ENCODE results near the gene PSMD2.

The PSMD2 gene

DNA sequence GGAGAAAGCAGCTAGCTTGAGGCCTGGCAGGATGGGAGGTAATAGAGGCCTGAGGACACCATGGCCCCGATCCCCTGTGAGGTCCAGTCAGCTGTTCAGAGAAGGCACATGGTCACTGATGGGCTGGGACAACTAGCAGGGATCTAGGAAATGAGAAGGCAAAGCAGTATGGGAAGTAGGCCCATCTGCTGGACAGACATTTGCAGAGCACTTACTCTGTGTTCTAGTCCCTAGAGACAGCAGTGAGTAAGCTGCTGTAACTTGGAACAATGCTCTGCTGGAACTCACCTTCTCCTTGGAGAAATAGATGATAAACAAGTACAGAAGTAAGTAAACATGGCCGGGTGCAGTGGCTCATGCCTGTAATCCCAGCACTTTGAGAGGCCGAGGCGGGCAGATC is 16.1 kb upstream of the PSMD2 start:
- DNase-seq = no peak

DNA sequence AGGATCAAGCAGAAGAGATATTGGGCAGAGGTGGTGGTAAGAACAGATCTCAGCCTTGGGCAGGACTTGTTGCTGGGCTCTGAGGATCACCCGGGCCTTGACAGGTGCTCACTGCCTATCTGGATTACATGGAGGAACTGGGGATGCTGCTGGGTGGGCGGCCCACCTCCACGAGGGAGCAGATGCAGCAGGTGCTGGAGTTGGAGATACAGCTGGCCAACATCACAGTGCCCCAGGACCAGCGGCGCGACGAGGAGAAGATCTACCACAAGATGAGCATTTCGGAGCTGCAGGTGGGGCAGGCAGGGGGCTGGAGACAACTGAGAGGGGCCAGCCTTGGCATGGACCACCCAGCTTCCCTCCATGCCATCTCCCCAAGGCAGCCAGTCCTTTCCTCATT is 15.4 kb upstream of the PSMD2 start:
- DNase-seq = no peak

- DNase-seq = no peak
Observed at GRCh38 chr3:184284696-184285095, 14.3 kb upstream of the PSMD2 start.

DNA sequence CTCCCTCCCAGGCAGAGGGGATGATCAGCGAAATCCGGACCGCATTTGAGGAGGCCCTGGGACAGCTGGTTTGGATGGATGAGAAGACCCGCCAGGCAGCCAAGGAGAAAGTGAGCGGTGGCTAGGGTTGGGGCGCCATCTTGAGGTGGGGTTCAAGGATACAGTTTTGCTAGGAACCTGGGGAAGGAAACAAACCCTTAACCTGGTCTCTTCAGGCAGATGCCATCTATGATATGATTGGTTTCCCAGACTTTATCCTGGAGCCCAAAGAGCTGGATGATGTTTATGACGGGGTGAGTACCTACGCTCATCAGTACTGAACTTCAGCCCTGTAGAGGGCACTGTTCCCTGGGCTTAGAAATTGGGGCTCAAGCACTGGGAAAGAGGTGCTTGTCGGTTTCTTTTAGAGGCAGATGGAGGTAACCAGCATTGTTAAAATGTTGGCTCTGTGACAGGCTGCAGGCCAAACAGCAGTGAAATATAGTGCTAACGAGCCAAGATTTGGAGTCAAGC is 9.6 kb upstream of the PSMD2 start:
- DNase-seq = peak; percentile 54

DNA sequence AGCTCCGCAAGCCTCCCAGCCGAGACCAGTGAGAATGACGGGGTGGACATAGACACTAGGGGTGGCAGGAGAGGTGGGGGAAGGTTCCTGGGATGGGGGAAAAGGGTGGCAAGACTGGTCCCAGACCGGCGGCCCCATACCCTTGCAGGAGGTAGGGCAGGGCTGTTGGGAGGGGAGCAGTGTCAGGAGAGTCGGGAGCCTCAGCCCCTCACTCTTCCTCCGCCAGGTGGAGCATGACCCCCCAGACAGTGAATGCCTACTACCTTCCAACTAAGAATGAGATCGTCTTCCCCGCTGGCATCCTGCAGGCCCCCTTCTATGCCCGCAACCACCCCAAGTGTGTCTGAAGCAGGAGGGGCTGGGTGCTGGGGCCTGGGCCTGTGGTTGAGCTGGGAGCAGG is 8.7 kb upstream of the PSMD2 start:
- DNase-seq = no peak

DNA sequence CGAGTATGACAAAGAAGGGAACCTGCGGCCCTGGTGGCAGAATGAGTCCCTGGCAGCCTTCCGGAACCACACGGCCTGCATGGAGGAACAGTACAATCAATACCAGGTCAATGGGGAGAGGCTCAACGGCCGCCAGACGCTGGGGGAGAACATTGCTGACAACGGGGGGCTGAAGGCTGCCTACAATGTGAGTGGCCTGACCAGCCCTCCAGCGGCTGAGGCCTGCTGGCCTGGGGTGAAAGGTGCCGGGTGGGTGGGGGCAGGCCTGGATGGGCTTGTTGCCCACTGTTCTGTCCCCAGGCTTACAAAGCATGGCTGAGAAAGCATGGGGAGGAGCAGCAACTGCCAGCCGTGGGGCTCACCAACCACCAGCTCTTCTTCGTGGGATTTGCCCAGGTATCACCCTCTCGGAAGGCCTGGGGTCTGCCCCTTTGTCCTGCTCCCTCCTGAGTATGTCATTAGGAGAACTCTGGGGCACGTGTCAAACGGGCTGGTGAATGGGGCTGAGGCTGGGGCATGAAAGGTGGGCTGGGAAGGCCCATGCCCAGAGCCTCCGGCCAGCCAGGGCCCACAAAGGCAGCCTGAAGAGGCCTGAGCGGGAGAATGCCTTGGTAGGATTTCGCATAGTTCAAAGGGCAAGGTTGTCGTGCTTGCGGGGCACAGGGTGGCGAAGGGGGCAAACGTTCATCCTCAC is 7.8 kb upstream of the PSMD2 start:
- no peak for DNase-seq

- DNase-seq = no peak
Observed at GRCh38 chr3:184291738-184292445, 7.1 kb upstream of the PSMD2 start.

- DNase-seq = no peak
Observed at GRCh38 chr3:184295771-184296170, 3.3 kb upstream of the PSMD2 start.

DNA sequence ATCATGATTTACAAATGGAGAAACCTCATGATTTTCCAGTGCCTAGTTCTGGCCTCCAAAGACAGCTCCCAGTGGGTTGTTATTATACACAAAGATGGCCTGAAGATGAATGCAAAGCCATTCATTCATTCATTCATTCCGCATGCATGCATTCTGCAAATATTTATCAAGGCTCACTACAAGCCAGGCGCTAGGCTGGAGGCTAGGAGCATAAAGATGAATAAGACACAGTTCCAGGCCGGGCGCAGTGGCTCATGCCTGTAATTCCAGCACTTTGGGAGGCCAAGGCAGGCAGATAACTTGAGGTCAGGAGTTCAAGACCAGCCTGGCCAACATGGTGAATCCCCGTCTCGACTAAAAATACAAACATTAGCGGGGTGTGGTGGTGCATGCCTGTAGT is 2.4 kb upstream of the PSMD2 start:
- no peak for DNase-seq

- no peak for DNase-seq
Observed at GRCh38 chr3:184299488-184300377, 692 bp downstream of the PSMD2 start.

GRCh38 chr3:184300378-184300720 is 1.3 kb downstream of the PSMD2 start:
- no peak for DNase-seq

- DNase-seq = no peak
Observed at GRCh38 chr3:184305577-184305976, 6.5 kb downstream of the PSMD2 start.

- no peak for DNase-seq
Observed at GRCh38 chr3:184306341-184306972, 7.4 kb downstream of the PSMD2 start.

DNA sequence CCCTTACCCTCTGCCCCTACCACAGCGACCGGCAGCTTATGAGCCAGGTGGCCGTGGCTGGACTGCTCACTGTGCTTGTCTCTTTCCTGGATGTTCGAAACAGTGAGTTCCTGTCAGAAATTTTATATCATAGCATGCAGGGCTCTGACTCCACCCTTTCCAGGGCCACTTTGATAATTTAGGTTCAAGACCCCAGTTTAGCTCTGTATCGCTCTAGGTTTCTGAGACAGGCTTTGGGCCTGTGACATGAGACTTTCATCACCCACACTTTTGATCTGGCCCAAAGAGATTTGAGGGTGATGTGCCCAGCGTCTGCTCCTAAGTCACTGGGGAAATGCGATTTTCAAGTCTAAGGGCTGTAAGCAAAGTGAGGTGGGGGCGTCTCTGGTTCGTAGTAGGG is 8.9 kb downstream of the PSMD2 start:
- DNase-seq = no peak

- DNase-seq = no peak
Observed at GRCh38 chr3:184308744-184309143, 9.7 kb downstream of the PSMD2 start.

DNA sequence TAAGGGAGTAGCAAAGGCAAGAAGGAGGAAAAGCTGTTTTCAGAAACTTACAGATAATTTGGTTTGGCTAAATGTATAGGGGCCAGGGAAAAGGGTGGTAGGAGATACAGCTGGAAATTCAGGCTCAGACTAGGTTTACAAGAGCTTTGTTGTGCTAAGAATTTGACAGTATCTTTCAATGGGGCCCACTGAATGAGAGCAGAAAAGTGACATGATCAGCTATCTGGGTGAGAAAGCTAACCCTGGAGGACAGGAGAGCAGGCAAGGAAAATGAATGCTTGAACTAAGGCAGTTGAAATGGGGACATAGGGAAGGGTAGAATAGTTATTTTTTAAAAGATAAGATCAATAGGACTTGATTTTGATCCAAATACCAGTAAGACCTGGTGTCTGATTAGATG is 12.6 kb downstream of the PSMD2 start:
- no peak for DNase-seq

GRCh38 chr3:184314363-184314699 is 15.3 kb downstream of the PSMD2 start, which contains the start of gene EIF4G1:
TSS of gene EIF4G1 (plus strand) at chr3:184314606. CDS start at chr3:184315797, 1,191 bp downstream.
- peak; percentile 90 for DNase-seq

DNA sequence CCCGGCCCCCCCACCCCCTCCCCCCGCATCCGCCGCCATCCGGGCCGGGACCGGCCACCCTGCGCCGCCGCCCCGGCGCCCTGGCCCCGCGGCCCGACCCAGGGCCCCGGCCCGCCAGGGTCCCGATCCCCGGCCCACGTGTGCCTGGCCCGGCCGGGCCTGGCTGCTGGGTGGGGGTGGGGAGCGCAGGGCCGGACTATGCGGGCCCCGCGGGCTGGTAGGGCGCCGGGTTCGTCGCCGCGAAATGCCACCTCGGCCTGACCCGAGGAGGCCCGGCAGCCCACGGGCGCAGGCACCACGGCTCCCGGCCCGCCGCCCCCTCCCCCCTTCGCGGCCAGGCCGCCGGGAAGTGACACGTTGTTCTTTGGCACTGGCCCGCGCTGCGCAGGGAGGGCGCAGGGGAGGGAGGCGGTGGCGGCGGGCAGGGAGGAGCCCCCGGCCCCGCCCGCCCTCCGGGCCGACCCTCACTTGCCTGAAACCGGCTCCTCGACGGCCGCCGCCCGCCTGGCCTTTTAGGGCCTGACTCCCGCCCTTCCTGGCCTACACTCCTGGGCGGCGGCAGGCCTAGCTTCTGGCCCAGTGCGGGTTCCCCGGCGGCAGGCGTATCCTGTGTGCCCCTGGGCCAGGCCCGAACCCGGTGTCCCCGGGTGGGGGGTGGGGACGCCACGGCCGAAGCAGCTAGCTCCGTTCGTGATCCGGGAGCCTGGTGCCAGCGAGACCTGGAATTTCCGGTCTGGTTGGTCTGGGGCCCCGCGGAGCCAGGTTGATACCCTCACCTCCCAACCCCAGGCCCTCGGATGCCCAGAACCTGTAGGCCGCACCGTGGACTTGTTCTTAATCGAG is 15.9 kb downstream of the PSMD2 start:
- peak; percentile 70 for DNase-seq

GRCh38 chr3:184315543-184315867 is 16.5 kb downstream of the PSMD2 start:
- DNase-seq = no peak

DNA sequence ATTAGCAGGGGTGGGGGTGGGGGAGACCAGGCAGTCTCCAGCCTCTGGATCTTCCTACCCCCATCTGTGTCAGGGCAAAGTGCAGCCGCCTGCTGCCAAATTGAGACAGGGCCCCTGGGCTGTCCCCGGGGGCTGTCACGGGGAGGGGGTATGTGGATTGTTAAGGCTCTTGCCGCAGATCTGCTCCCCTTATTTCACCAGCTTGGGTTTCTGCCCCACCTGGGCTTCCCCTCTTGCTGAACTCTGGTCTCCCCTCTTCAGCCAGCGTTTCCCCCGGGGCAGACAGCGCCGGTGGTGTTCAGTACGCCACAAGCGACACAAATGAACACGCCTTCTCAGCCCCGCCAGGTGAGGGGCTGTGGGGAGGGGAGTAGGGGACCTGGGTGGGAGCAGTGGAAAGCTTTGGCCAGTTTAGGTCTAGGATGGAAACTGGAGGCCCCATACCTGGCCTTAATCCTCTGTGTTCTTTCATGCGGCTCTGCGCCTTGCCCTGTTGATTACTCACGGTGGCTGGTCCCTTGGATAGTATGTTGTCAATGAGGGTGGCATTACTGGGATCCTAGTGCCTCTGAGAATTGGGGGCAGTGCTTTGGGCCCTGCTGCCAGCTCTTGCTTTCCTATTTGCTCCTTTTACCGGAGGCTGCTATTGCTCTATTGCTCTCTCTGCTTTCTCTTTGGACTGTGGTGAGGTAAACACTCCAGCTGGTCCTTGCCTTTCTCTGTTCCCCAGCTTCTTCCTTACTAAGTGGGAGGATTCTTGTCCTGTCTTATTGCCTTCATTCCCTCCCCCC is 17.0 kb downstream of the PSMD2 start:
- DNase-seq = no peak

DNA sequence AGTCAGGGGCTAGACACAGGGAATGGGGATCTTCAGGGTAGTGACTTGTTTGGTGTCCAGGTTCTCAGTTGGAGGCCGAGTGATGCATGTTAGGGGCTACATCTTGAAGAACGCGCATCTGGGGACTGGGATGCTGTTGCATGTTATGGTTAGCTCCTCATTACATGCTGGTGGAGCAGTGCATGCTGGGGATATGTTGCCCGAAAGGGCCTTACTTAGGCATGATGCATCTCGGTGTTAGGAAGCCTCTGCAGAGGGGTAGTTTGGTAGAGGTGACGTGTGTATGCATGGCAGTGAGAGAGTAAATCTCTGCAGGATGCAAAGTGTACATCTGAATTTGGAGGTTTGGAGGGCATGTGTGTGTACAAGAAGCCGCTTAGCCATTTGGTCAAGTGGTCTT is 17.8 kb downstream of the PSMD2 start:
- no peak for DNase-seq

Data from T-helper 9 cell (primary cell).